OCI-LY7 (cell line): Measurements from ENCODE around the gene PLEKHA6.

Experiments used
- EZH2phosphoT487 ChIP-seq: fragments of 200-600 bp; sonication (generic); IDR thresholded peaks from 2 replicates; pipeline ENCODE4 v1.6.1; 2018; ENCODE audit warnings: low read depth, borderline replicate concordance, mild to moderate bottlenecking, mixed run types, antibody characterized with exemption, low read length, moderate library complexity, mixed read lengths
- TF ChIP-seq, protein P1 (sequence below): fragments of 200-600 bp; sonication (generic); conservative IDR thresholded peaks from 2 replicates; pipeline ENCODE4 v1.5.1; 2014; ENCODE audit warnings: mild to moderate bottlenecking, antibody characterized with exemption, low read length, moderate library complexity, mixed read lengths

DNA sequence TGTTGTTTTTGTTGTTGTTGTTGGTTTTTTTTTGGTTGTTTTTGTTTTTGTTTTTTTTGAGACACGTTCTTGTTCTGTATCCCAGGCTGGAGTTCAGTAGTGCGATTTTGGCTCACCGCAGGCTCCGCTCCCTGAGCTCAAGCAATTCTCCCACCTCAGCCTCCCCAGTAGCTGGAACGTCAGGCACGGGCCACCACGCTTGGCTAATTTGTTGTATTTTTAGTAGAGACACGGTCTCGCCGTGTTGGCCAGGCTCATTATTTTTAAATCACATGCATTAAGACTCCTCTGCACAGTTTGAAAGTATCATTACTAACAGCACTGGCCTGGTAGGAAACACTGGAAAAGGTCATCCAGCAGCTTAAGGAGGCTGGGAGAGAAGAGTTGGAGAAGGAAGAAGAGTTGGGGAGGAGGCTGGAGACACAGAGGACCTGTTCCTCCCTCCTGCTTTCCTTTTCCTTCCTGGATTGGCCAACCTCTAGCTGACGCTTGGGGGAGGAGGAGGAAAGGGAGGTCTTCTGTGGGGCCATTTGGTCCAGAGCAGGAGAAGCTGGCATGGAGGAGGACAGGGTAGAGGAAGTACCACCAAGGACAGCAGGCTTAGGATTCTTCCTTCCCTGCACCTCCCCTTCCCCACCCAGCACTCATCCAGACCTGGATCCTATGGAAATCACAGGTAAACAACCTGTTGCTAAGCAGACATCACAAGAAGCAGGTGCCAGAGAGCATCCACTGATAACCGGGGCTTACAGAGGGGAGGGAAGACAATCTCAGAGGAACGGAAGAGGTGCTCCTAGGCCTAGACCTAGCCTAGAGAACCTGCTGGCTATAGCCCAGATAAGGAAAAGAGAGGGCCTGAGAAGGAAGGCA lies 74.1 kb downstream of the PLEKHA6 start:
- TF ChIP-seq, protein P1, sequence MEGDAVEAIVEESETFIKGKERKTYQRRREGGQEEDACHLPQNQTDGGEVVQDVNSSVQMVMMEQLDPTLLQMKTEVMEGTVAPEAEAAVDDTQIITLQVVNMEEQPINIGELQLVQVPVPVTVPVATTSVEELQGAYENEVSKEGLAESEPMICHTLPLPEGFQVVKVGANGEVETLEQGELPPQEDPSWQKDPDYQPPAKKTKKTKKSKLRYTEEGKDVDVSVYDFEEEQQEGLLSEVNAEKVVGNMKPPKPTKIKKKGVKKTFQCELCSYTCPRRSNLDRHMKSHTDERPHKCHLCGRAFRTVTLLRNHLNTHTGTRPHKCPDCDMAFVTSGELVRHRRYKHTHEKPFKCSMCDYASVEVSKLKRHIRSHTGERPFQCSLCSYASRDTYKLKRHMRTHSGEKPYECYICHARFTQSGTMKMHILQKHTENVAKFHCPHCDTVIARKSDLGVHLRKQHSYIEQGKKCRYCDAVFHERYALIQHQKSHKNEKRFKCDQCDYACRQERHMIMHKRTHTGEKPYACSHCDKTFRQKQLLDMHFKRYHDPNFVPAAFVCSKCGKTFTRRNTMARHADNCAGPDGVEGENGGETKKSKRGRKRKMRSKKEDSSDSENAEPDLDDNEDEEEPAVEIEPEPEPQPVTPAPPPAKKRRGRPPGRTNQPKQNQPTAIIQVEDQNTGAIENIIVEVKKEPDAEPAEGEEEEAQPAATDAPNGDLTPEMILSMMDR: no peak
- no peak for TF ChIP-seq EZH2phosphoT487
